Measurements from ENCODE around the gene COL9A2. TPM values are rescaled to one million over a fixed set of nuclear protein-coding genes. Genes with fewer than 3 reads are reported as not detected.

Gene COL9A2
- total RNA-seq, 2 donors from 2014 or later, result 7.0 to 9.6 TPM

DNA sequence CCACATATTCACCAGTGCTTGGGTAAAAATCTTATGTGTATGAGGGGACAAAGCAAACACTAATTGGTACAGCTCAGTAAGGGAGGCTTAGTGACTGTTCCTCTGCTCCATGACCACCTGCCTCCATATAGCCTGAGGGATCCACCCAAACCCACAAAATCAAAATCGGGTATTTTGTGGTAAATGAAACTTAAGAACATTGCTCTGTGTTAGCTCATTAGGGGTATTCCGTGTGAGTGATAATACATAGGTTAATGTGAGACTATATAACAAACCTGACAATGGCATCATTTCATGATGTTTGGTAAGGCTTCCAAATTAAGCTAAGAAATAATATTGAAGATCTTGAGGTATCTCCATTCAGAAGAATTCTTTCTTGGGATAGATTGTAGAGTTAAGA is 25.8 kb downstream of the COL9A2 start:
- DNase-seq (ENCODE audit: low spot score in 2 of 2) (no peak), ATAC-seq (no peak)
- H3K36me3 Mint-ChIP-seq, result peaks cover 0 to 28% of the 10 kb centered on the region in 2 donors
- H3K27ac Mint-ChIP-seq, result peak overlapping the region; percentile 6 to 35
- H3K9me3 Mint-ChIP-seq, result no peaks in the 10 kb centered on the region

GRCh38 chr1:40281853-40282252 is 35.2 kb downstream of the COL9A2 start:
- Mint-ChIP-seq H3K27ac (no peak overlapping the region), H3K9me3 (no peaks in the 10 kb centered on the region), H3K36me3 (peaks cover 0 to 5% of the 10 kb centered on the region in 2 donors)
- no peak for ATAC-seq
- no peak for DNase-seq (ENCODE audit: low spot score in 2 of 2)

DNA sequence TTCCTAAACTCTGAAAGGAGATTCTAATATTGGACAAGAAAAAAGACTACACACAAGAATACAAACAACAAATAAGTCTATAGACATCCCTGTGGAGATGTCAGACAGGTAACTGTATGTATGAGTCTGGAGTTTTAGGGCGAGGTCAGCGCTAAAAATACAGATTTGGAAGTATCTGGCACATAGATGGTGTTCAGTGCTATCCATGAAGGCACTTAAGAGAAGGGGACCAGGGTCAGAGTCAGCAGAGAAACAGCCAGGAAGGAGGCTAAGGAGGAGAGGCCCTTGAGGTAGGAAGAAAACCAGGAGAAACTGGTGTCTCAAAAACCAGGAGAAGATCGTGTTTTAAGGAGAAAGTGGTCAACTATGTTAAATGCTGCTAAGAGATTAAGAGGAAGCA is 41.0 kb downstream of the COL9A2 start:
- no peak for DNase-seq (ENCODE audit: low spot score in 2 of 2)
- H3K36me3 Mint-ChIP-seq, result peaks cover 5 to 13% of the 10 kb centered on the region in 2 donors
- peak overlapping the region in 1 of 2 donors; percentile 8 for H3K27ac Mint-ChIP-seq
- no peak for ATAC-seq
- no peaks in the 10 kb centered on the region for H3K9me3 Mint-ChIP-seq

DNA sequence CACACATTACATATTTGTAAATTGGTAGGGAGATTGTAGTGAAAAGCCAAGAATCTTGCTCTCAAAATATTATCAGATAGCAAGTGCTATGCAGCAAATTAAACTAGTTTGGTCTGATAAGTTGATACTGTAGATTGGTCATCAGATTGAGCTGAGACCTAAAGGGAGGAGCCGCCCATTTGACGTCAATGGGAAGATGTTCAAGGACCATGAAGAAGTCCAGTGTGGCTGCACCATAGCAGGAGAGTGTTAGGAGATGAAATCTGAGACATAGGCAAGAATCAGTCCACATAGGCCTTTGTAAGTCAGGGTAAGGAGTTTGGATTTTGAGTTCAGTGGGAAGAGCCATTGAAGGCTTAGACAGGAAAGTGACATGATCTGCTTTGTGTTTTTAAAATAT is 42.8 kb downstream of the COL9A2 start:
- Mint-ChIP-seq H3K36me3 (peaks cover 7 to 28% of the 10 kb centered on the region in 2 donors), H3K9me3 (no peaks in the 10 kb centered on the region), H3K27ac (no peak overlapping the region)
- no peak for DNase-seq (ENCODE audit: low spot score in 2 of 2)
- no peak for ATAC-seq

- DNase-seq (ENCODE audit: low spot score in 2 of 2), result no peak
- no peak for ATAC-seq
- Mint-ChIP-seq H3K36me3 (peaks cover 7 to 28% of the 10 kb centered on the region in 2 donors), H3K9me3 (no peaks in the 10 kb centered on the region), H3K27ac (no peak overlapping the region)
These were observed 43.4 kb downstream of the COL9A2 start for GRCh38 chr1:40273547-40274166.

DNA sequence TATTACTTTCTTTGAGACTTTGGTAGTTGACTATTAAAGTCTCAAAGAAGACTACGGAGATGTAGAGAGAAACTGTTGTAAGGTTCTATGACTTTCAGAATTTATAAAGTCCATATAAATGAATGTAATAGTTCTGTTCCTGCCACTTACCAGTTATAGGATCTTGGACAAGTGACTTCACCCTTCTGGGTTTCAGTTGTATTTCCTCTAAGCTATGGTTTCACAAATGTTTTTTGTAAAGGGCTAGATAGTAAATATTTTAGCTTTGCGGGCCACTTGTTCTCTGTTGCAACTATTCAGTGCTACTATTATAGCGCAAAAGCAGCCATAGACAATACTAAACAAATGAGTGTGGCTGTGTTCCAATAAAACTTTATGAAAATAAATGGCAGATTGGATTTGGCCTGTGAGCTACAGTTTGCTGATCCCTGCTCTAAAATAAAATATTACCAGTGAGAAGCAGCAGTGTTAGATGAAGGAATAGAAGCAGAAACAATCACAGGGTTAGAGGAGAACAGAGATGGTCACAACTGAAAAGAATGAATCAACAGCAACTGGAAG is 44.4 kb downstream of the COL9A2 start:
- Mint-ChIP-seq H3K27ac (peak overlapping the region; percentile 24 to 88), H3K9me3 (no peaks in the 10 kb centered on the region), H3K36me3 (peaks cover 7 to 28% of the 10 kb centered on the region in 2 donors)
- no peak for ATAC-seq
- DNase-seq (ENCODE audit: low spot score in 2 of 2), result no peak

- ATAC-seq (peak; percentile 96 to 97), DNase-seq (ENCODE audit: low spot score in 2 of 2) (peak in 1 of 2 donors; percentile 25)
- Mint-ChIP-seq H3K27ac (peak overlapping the region; percentile 99 to 100), H3K36me3 (peaks cover 7 to 32% of the 10 kb centered on the region in 2 donors), H3K9me3 (no peaks in the 10 kb centered on the region)
These were observed 46.8 kb downstream of the COL9A2 start for GRCh38 chr1:40270152-40270834.

DNA sequence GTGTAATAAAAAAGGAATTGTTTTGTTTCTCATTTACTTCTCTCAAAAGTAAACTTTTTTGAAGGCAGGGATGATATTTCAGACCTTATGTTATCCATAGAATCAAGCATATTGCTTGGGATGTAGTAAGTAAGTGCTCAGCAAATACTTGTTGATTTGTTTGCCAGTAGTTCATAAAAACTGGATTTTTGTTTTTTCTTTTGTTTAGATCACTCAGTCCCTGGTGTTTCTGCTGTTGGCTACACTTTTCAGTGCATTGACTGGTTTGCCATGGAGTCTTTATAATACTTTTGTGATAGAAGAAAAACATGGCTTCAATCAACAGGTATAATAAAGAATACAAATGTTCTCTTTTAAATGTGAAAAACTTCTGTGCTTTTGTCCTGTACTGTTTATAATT is 48.9 kb downstream of the COL9A2 start:
- Mint-ChIP-seq H3K36me3 (peaks cover 12 to 37% of the 10 kb centered on the region in 2 donors), H3K9me3 (no peaks in the 10 kb centered on the region), H3K27ac (peak overlapping the region in 1 of 2 donors; percentile 63)
- no peak for ATAC-seq
- DNase-seq (ENCODE audit: low spot score in 2 of 2), result no peak

- no peaks in the 10 kb centered on the region for H3K9me3 Mint-ChIP-seq
- no peak for DNase-seq (ENCODE audit: low spot score in 2 of 2)
- peaks cover 17 to 38% of the 10 kb centered on the region in 2 donors for H3K36me3 Mint-ChIP-seq
- peak overlapping the region in 1 of 2 donors; percentile 63 for H3K27ac Mint-ChIP-seq
- no peak for ATAC-seq
These were observed 49.3 kb downstream of the COL9A2 start for GRCh38 chr1:40267767-40268187.

DNA sequence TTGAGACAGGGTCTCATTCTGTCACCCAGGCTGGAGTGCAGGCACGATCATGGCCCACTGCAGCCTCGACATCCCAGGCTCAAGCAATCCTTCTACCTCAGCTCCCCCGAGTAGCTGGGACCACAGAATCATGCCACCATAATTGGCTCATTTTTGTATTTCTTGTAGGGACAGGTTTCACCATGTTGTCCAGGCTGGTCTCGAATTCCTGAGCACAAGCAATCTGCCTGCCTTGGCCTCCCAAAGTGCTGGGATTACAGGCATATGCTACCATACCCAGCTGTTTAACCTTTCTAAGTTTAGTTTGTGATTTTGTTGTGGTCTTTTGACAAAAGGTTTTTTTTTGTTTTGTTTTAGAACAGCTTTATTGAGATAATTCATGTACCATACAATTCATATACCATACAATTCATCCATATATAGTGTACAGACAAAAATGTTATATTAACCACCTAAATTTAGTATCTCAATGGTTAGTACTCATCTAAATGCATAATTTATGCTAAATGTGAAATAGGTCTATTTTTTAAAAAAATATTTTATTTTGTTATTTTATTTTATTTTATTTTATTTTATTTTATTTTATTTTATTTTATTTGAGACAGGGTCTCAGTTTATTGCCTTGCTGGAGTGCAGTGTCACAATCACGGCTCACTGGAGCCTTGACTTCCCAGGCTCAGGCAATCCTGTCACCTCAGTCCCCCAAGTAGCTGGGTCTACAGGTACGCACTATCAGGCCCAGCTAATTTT is 50.1 kb downstream of the COL9A2 start:
- no peak for ATAC-seq
- Mint-ChIP-seq H3K36me3 (peaks cover 20 to 39% of the 10 kb centered on the region in 2 donors), H3K9me3 (no peaks in the 10 kb centered on the region), H3K27ac (peak overlapping the region in 1 of 2 donors; percentile 12)
- no peak for DNase-seq (ENCODE audit: low spot score in 2 of 2)

- no peaks in the 10 kb centered on the region for H3K9me3 Mint-ChIP-seq
- ATAC-seq, result no peak
- H3K36me3 Mint-ChIP-seq, result peaks cover 20 to 38% of the 10 kb centered on the region in 2 donors
- no peak for DNase-seq (ENCODE audit: low spot score in 2 of 2)
- no peak overlapping the region for H3K27ac Mint-ChIP-seq
These were observed 51.2 kb downstream of the COL9A2 start for GRCh38 chr1:40265919-40266318.

GRCh38 chr1:40265298-40265697 is 51.8 kb downstream of the COL9A2 start:
- no peak for DNase-seq (ENCODE audit: low spot score in 2 of 2)
- ATAC-seq, result no peak
- Mint-ChIP-seq H3K27ac (peak overlapping the region in 1 of 2 donors; percentile 14), H3K9me3 (no peaks in the 10 kb centered on the region), H3K36me3 (peaks cover 18 to 38% of the 10 kb centered on the region in 2 donors)

DNA sequence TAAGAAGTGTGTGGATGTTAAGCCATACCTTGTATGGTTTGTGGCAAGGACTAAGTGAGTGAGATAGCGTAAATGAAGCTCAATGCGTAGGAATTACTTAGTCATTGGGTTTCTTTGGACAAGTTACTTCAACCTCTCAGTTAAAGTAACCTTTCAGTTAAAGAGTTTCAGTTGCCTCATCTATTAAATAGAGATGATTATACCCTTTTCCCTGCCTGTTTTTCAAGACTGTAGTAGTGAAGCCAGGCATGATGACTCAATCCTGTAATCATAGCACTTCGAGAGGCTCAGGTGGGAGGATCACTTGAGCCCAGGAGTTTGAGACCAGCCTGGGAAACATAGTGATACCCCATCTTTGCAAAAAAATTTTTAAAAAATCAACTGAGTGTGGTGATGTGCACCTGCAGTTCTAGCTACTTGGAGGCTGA is 52.7 kb downstream of the COL9A2 start:
- Mint-ChIP-seq H3K36me3 (peaks cover 18 to 33% of the 10 kb centered on the region in 2 donors), H3K27ac (peak overlapping the region; percentile 86 to 96), H3K9me3 (no peaks in the 10 kb centered on the region)
- ATAC-seq (peak; percentile 95 to 96), DNase-seq (ENCODE audit: low spot score in 2 of 2) (peak in 1 of 2 donors; percentile 28)

DNA sequence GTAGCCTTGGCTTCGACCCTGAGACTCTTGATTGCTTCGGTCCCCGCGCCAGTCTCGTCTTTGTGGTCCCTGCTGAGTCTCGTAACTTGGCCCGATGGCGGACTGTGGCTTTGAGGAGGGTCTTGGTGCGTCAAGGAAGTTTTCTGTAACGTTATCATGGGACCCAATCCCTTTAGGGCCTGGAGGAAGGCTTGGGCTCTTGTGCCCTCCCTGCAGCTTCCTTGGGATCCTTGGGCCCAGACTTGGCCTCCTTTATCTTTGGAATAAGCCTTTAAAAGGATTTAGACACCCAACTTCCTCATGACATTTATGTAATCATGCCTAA is 58.7 kb downstream of the COL9A2 start:
- peak overlapping the region; percentile 99 to 100 for H3K27ac Mint-ChIP-seq
- H3K36me3 Mint-ChIP-seq, result peaks cover 26 to 32% of the 10 kb centered on the region in 2 donors
- no peaks in the 10 kb centered on the region for H3K9me3 Mint-ChIP-seq
- ATAC-seq (peak in 1 of 2 donors; percentile 4), DNase-seq (ENCODE audit: low spot score in 2 of 2) (no peak)

DNA sequence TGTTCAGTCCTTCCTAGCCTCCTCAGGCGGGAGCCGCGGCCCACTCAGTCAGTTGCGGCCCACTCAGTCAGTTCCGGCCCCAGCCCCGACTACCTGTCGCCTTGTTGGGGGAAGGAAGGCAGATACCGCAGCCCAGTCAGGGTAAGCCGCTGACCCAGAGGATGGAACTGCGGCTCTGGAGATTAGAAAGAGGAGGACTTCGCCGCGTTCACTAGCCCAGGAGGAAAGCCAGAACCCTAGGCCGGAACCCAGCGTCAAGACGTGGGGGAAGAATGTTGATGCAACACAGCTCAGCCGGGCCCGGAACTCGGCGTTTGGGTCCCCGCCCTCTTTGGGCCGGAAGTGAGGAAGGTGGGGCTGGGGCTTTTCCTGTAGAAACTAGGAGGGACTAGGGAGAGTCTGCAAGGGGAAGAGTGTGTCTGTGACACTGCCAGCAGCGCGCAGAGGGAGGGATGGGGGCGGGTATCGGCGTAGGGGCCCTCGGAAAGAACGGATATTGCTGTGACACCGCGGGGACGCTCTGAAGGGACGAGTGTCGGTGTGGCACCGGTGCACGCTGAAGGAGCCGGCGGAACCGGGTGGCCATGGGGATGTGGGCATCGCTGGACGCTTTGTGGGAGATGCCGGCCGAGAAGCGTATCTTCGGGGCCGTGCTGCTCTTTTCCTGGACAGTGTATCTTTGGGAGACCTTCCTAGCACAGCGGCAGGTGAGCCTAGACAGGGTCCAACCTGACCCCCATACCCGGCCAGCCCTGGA is 59.2 kb downstream of the COL9A2 start, which contains the start of gene ZMPSTE24:
ZMPSTE24 (plus strand) TSS at position 549 of the 757 bp plus-strand sequence; CDS start at position 585, 36 bp downstream.
- ATAC-seq (peak; percentile 92 to 98), DNase-seq (ENCODE audit: low spot score in 2 of 2) (peak; percentile 92 to 93)
- peak within 1 kb of the TSS; percentile 99 to 100 for H3K27ac Mint-ChIP-seq
- no peaks in the 10 kb centered on the region for H3K9me3 Mint-ChIP-seq
- H3K36me3 Mint-ChIP-seq, result peaks cover 20 to 26% of the 10 kb centered on the region in 2 donors

DNA sequence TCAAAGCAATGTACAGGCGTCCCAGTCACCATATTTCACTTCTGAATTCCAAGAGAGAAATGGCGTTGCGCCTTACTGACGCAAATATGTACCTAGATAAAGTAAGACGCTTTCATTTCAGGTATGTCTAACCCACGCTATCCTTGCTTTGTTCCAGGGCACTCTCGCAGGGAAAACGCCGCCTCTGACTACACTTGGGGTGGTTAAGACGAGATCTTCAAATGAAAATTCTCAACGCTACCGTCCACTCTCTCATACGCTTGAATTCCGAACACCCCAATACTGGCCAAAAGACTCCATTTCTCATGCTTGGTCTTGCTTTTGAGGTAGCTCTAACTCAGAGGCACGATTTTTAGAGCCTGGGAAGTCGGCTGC is 59.8 kb downstream of the COL9A2 start:
- ATAC-seq (peak; percentile 35 to 41), DNase-seq (ENCODE audit: low spot score in 2 of 2) (no peak)
- H3K27ac Mint-ChIP-seq, result peak overlapping the region; percentile 99 to 100
- H3K9me3 Mint-ChIP-seq, result no peaks in the 10 kb centered on the region
- H3K36me3 Mint-ChIP-seq, result peaks cover 16 to 21% of the 10 kb centered on the region in 2 donors

All from activated naive CD4-positive, alpha-beta T cell treated with anti-CD3 and anti-CD28 coated beads, Interleukin-2, amount 50 U/mL, for 72 hours (primary cell).